ENCODE measurements around the gene HCRT. TPM values are rescaled to one million over a fixed set of nuclear protein-coding genes. Genes with fewer than 3 reads are reported as not detected.

Gene HCRT
- total and polyA plus RNA-seq, 2 of the 4 experiments (the other 2 are of a cell fraction) = not detected

DNA sequence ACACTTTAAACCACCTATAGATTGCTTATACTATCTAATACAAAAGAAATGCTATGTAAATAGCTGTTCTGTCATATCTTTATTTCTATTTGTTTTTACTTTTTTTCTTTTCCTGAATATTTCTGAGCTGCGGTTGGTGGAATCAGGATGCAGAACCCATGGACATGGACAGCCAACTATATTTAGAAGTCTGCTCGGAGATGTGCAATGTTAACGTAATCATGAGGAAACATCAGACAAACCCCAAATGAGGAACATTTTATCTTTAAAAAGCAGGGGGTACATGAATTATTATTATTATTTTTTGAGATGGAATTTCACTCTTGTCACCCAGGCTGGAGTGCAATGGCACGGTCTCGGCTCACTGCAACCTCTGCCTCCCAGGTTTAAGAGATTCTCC, 40.4 kb upstream of the HCRT start:
- Histone ChIP-seq H3K27ac (ENCODE audit: insufficient read depth, low read length) (no peak overlapping the region), H3K23ac (ENCODE audit: low read depth, low read length) (no peak overlapping the region), H2BK120ac (ENCODE audit: low read depth, low read length) (no peak overlapping the region), H3K36me3 (ENCODE audit: control insufficient read depth, insufficient read depth, low read length) (peaks cover 25% of the 10 kb centered on the region), H2AK5ac (ENCODE audit: low read depth, low read length) (no peak overlapping the region), H3K14ac (replicated peaks; ENCODE audit: low read depth, low read length) (no peak overlapping the region), H2AK9ac (replicated peaks; ENCODE audit: low read depth, low read length, poor library complexity) (no peak overlapping the region), H3K4me3 (ENCODE audit: insufficient read depth, low read depth, low read length) (no peak overlapping the region), H2BK20ac (ENCODE audit: low read depth, low read length) (no peak overlapping the region), H3K4me2 (ENCODE audit: low read depth, low read length) (no peak overlapping the region), H3K56ac (ENCODE audit: extremely low read depth, insufficient read depth, low read length) (no peak overlapping the region), H3K9me1 (ENCODE audit: insufficient read depth, low read length) (peaks cover 3% of the 10 kb centered on the region), H3K9me3 (ENCODE audit: control insufficient read depth, insufficient read depth, low read length) (no peaks in the 10 kb centered on the region), H2AFZ (replicated peaks; ENCODE audit: low read length, poor library complexity) (no peak overlapping the region), H4K5ac (ENCODE audit: low read depth, low read length) (no peak overlapping the region), H4K20me1 (ENCODE audit: insufficient read depth, low read length) (peaks cover 20% of the 10 kb centered on the region; the same call in 1 of the 2 replicates), H2BK5ac (ENCODE audit: low read depth, low read length, poor library complexity, severe bottlenecking) (no peak overlapping the region), H3K27me3 (ENCODE audit: control insufficient read depth, insufficient read depth, low read length) (no peaks in the 10 kb centered on the region), H3K4ac (ENCODE audit: low read depth, low read length) (no peak overlapping the region), H4K91ac (ENCODE audit: insufficient read depth, low read depth, low read length) (no peak overlapping the region), H3K79me1 (ENCODE audit: low read depth in 1 of 2, low read length in 2 of 2) (peaks cover 22 to 57% of the 10 kb centered on the region in 2 experiments), H4K8ac (ENCODE audit: low read depth in 2 of 2, low read length in 2 of 2) (no peak overlapping the region), H2BK15ac (ENCODE audit: low read depth, low read length) (no peak overlapping the region), H3K9ac (ENCODE audit: low read depth, low read length) (no peak overlapping the region), H3K4me1 (ENCODE audit: control insufficient read depth, insufficient read depth, low read length) (peaks cover 4% of the 10 kb centered on the region), H3K18ac (ENCODE audit: low read depth, low read length) (no peak overlapping the region)
- no TSS peak for BruUV-seq (replicated peaks)
- dilution Hi-C loops (cut with HindIII; ENCODE audit: low sequenced_read_pairs, unreplicated experiment) (no loop called here), in situ Hi-C loops (cut with MboI; ENCODE audit: low sequenced_read_pairs) (loop anchor here (10.0 kb wide), 1 partner anchor 299 kb away; no protein-coding TSS in a partner anchor), intact Hi-C loops (cut with micrococcal nuclease) (no loop called here)
- WGBS, 2 experiments (ENCODE audit: extremely low coverage in 2 of 2, insufficient read length in 1 of 2) = no CpG with 5 or more reads among the region's 5 CpGs
- TF ChIP-seq MXI1 (IDR thresholded peaks at IDR 0.05; ENCODE audit: borderline replicate concordance, low read depth, low read length) = no peak
- ChIA-PET POLR2A (ENCODE audit: unreplicated experiment) (no interaction called here), CTCF (interaction anchor here (1.4 kb wide), 1 partner anchor 23 kb away, joined by 3 read pairs; no protein-coding TSS in a partner anchor)
- no peak for ATAC-seq (ENCODE audit: low read depth)
- DNase-seq = no peak

Data from IMR-90 (cell line).